Stimulated activated CD8-positive, alpha-beta memory T cell treated with anti-CD3 and anti-CD28 coated beads, Interleukin-12 subunit alpha, Interleukin-12 subunit beta, amount 100 ng/mL, for 4 hours (primary cell): Measurements from ENCODE around the gene ST3GAL6.
"Not testable (repeated sequence)": the region's sequence is repeated elsewhere in the genome, so short reads cannot be mapped to it uniquely, and the experiment has no call there.

Experiments used
- DNase-seq: peaks from one replicate; pipeline ENCODE4 v3.0.0-alpha.2; 2020; ENCODE audit warnings: low read depth

The ST3GAL6 gene

DNA sequence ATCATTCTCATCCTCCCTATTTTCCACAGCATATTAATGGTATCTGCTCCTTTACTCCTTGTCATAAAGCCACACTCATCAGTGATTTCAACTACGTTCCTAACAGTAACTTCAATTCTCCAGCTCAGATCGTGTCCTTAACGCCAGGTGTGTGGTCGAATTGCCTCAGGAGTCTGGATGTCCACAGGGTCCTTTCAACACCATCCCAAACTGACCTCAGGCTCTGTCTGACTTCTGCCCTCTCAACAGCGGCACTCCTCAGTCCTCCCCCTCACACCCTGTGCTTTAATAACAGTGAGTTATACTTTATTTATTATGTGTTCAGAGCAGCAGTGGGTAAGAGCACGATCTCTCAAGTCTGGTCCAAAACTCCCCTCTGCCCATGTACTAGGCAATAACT, 42.4 kb downstream of the ST3GAL6 start:
- no peak for DNase-seq

- no peak for DNase-seq
Observed at GRCh38 chr3:98806521-98806920, 43.4 kb downstream of the ST3GAL6 start.

- DNase-seq, result no peak
Observed at GRCh38 chr3:98807011-98807410, 43.9 kb downstream of the ST3GAL6 start.

DNA sequence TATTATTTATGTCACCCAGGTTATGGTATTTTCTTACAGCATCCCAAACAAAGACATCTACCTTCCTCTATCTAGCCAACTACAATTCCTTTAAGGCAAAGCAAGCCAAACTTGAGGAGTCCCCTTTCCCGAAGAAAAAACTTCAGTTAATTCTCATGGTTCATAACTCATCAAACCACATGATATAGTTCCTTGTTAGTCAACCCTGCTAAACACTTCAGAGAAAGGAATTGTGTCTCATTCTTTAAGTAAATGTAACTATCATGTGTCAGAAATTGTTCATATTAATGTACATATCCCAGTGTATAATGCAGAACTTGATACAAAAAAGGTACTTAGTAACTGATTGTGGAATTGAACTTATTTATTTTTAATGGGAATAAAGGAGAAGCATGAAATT, 44.4 kb downstream of the ST3GAL6 start:
- DNase-seq, result no peak

- DNase-seq, result no peak
Observed at GRCh38 chr3:98808071-98808470, 44.9 kb downstream of the ST3GAL6 start.

- DNase-seq, result no peak
Observed at GRCh38 chr3:98809557-98809956, 46.4 kb downstream of the ST3GAL6 start.

DNA sequence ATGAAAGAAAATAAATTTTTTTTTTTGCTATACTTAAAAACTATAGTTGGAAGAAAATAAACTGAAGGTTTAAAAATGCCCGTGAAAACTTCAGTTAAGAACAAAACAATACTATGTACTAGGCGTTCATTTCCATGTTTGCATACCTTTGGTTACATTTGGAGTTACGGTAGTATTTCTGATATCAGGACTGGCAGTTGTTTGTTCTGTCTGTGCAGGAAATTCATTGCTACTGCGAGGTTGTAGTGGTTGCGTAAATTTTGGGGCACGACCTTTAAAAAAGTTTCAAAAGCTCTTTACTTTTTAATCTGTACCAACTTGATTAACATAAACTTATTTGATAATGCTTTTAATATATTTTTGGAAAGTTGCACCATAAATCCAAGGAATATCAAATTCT, 47.9 kb downstream of the ST3GAL6 start:
- DNase-seq, result no peak

DNA sequence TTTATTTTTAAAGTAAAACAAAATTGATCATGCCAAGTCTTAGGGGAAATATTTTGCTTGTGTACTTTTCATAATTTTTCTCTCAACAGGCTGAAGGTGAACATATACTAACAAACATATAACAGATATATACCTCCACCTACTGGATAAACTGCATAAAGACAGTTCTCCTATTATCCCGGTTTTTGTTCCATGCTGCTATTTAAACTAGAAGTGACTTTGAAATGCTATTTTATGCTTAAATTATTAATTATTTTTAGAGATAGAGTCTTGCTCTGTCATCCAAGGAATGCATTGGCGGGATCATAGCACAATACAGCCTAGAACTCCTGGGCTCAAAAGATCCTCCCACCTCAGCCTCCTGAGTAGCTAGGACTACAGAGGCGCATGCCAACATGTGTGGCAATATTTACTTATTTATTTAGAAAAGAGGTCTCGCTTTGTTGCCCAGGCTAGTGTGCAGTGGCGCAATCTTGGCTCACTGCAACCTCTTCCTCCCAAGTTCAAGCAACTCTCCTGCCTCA, 49.8 kb downstream of the ST3GAL6 start:
- no peak for DNase-seq

DNA sequence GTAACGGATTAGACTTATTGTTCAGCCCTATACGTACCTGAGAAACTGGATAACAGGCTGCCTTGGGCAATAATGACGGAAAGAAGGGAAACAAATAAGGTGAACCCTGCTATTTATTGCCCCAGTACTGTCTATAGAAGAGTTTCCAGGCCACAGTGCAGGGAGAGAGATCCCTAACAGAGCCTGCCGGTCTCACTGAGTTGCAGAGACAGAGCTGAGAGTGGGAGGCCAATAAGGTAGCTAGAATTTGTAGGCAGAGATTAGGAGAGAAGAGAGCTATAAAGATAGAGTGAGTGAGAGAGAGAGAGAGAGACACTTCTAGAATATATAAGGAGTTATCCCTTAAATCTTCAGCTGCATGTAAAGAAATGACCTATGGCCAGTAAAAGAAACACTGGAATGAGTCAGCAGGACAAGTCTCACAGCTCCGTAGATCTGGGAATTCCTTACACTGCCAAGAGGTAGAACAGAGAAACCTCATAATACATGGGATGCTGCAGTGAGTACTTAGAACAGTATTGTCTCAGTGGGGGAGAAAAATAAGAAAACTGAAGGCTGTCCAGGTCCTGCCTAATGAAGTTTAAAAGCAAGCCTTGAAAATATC, 51.8 kb downstream of the ST3GAL6 start:
- DNase-seq, result no peak

DNA sequence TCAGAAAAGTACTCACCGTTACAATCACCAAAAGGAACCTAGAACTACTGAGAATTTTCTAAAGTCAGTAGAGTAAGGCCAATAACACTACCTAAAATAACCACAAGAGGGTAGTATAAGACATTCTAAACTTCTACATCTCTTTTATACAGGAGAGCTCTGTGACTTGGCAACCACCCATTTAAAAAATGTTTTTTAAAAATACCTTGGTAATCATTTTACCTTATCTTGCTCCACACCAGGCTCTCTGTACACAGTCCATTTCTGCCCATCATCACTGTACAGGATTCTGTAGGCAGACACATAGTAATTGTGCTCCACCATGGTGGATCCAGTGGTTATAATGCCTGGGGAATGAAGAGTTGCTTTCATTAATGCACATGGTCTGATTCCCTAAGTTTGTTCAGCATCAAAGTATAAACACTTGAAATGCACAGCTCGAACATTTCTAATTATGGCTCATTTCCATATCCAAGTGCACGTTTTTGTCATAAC, 54.5 kb downstream of the ST3GAL6 start:
- no peak for DNase-seq

DNA sequence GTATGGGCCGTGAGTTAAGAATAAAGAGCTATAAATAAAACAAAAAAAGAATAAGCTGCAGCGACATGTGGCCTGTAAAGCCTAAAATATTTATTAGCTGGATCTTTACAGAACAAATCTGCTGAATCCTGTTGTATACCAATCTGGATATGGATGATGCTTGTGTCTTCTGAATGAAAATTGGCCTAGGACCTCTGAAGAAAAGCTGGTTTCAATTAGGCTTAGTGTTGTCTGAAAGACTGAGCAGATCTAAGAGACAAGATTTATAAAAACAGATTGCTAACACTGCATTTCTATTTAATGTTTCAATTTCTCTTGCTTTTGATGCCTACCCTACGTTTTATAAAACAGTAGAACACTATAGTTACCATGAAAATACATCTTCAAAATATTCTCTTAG, 57.9 kb downstream of the ST3GAL6 start:
- no peak for DNase-seq

- DNase-seq, result no peak
Observed at GRCh38 chr3:98823791-98824190, 60.7 kb downstream of the ST3GAL6 start.

- DNase-seq, result no peak
Observed at GRCh38 chr3:98824256-98824655, 61.1 kb downstream of the ST3GAL6 start.

- DNase-seq, result no peak
Observed at GRCh38 chr3:98826126-98826525, 63.0 kb downstream of the ST3GAL6 start.

GRCh38 chr3:98827221-98827920, 64.2 kb downstream of the ST3GAL6 start:
- no peak for DNase-seq

DNA sequence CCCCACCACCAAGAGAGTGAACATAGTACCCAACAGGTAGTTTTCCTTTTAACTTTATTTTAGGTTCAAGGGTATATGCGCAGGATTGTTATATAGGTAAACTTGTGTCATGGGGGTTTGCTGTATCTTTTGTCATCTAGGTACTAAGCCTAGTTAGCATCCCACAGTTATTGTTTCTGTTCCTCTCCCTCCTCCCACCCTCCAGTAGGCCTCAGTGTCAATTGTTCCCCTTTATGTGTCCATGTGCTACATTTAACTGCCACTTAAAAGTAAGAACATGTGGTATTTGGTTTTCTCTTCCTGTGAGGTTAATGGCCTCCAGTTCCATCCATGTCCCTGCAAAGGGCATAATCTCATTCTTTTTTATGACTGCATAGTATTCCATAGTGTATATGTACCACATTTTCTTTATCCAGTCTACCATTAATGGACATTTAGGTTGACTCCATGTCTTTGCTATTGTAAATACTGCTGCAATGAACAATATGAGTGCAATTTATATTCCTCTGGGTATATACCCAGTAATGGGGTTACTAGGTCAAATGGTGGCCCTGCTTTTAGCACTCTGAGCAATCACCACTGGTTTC, 66.2 kb downstream of the ST3GAL6 start:
- no peak for DNase-seq

DNA sequence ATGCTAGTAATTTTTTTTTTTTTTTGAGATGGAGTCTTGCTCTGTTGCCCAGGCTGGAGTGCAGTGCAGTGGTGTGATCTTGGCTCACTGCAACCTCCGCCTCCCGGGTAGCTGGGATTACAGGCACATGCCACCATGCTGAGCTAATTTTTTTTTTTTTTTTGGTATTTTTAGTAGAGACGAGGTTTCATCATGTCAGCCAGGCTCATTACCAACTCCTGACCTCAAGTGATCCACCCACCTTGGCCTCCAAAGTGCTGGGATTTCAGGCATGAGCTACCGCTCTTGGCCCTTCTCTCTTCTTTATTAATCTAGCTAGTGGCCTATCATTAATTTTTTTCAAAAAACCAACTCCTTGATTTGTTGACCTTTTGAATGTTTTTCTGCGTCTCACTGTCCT, 67.9 kb downstream of the ST3GAL6 start:
- not testable (repeated sequence) for DNase-seq

GRCh38 chr3:98839846-98840245, 76.7 kb downstream of the ST3GAL6 start:
- no peak for DNase-seq

DNA sequence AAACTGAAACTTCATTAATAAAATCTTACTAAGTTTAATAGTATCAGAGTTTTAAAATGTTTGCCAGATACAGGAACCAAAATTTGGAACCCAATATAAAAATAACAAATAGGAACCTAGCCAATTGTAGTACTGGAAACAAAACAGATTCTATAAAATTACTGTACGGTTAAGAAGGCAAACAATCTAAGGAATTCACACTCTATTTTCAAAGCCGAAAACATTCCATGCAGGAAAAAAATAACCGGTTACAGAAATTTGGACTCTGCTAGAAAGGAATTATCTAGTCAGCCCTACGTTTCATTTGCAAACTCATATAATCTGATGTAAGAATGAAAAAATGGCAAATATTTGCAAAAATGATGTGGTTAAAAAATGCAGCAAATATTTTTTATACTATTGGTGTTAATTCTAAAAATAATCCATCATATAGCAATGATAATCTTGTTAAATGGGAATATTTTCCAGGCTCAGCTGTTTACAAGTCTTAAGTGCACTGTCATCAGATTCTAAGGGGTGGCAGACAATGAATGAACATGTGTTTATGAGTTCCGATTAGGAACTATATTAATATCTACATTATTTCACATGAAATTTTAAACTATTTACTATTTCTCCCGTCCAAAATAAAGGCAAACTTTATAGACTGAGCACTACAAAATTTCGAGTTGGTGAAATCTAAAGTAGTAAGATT, 80.3 kb downstream of the ST3GAL6 start:
- no peak for DNase-seq
